HG03460 (cell line): ENCODE results near the gene CAMTA1.

Experiments
- ATAC-seq: cut with Tn5 transposase; IDR thresholded peaks from one replicate; pipeline ENCODE4 v1.9.1; 2021; ENCODE audit not compliant: unreplicated experiment

Gene CAMTA1

DNA sequence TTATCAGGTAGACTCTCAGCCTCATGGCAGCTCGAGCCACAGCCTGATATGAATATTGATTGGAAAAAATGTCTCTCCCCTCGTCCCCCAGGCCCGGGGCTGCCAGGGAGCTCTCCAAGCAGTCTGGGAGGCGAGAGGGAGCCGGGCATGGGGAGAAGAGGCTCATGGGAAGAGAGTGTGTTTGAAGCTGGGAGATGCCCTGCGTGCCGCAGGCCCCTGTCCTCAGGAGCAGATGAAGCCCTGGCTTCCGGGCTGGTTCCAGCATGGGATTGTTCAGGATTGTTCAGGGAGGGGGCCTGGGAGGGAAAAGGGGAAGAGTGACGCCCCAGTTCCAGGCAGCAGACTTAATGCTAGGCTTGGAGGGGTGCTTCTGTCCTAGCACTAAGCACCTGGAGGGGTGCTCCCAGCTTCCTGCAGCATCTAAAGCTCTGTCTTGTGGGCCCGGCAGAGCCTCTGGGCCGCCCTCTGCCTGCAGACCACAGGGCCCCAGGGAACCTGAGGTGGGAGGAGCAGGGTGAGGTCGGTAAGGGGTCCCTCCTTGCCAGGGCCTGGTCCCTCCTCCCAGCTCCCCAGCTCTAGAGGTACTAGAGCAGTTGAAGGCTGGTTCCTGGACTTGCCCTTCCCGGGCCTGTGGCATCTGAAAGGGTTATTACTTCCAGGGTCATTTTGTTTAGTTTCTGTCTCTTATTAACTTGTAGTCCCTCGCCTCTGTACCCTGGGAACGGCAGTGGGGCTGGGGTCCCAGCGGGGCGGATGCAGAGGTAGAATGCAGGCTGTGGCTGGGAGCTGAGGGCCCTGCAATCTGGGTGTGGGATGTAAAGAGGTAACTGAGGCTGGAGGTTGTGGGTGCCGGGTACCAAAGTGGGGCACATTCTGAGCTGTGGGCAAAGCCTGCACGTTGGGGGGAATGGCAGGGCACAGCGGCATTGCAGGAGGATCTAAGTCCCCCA, 651.1 kb downstream of the CAMTA1 start:
- ATAC-seq: no peak

DNA sequence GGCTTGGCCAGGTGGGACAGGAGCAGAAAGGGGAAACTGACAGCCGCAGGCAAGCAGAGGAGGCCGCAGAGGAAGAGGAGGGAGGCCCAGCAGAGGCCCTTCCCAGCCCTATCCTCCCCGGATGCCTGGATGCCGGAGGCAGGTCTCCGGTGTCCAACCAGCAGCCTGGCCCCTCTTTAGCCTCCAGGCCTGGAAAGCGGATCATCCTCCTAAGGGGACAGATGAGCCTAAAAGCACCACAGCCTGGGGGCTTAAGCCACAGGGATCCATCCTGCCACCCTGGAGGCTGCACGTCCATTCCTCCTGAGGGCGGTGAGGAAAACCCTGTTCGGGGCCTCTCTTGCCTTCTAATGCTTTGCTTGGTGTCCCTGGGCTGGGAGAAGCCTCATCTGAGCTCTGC, 651.8 kb downstream of the CAMTA1 start:
- no peak for ATAC-seq

DNA sequence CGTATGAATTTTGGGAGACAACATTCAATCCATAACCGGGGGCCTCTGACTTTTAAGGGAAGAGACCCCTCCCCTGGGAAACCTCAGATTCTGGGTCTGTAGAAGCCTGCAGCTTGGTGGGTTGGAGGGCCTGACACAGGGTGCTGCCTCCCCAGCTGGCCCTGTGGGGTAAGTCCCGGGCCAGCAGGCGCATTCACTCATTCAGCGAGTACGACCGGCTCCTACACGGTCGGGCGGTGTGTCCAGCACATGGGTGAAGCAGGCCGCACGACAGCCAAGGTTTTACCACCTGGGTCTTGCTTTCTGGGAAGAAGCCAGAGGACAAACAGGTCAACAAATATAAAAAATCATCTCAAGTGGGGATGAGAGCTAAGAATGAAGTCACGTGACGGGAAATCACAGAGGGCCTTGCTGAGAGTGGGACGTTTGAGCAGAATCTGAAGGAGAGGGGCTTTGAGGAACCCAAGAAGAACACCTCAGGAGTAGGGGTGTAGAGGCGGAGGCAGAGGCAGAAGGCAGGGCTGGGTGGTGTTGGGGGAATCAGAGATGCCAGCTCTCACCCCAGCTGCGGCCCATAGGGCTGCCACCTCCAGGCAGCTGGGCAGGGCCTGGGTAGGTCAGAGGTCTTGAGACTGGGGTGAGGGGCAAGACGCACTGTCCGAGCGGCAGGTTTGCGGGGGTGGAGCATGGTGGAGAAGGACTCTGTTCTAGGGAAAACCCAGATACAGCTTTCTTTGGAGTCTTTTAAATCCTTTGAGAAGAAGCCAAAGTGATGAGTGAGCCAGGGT, 652.5 kb downstream of the CAMTA1 start:
- ATAC-seq: no peak

DNA sequence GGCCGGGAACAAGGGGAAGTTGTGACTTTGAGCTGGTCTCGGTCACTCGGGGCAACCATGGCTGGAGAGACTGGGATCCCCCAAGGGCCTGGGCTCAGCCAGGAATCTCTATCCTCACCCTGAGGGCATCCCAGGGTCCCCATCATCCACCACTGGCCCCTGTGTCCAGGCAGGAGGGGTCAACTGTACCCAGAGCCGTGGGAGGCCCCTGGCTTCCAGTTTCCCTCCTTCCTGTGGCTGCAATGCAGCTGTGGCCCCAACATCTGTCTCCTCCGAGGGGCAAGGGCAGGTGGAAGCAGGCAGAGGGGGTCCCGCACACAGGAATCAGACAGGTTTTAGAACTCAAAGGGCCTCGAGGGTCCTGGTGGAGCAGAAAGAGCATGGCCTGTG, 653.1 kb downstream of the CAMTA1 start:
- no peak for ATAC-seq

DNA sequence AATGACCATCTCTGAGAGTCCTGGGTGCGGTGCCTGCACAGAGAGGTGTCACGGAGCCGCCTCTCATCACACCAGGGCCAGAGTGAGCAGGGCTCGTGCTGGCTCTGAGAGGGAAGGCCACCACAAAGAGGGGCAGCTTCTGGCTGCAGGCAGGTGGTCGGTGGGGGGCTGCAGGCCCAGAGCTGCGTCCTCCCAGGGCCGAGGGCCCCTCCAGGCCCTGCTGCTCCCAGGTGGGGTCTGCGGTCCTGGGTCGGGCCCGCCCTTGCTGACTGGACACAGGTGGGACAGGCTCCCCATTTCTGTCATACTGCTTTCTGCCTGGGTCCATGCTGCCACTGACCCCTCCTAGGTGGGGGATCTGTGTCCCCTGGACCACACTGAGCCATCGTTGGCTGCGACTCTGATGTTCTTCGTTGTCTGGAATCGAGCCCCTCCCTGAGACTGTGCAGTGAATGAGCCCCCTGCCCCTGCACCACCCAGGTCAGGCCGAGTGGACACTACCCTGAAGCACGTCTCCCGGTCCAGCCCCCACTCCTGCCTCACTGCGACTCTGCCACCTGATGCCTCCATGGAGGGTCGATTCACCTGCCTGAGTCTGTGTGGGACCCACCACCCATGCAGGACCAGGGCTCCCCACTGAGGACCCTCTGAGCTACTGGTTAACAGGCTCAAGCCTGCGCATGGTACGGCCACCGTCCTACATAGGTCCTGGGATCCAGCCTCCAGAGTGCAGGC, 653.8 kb downstream of the CAMTA1 start:
- ATAC-seq: no peak

DNA sequence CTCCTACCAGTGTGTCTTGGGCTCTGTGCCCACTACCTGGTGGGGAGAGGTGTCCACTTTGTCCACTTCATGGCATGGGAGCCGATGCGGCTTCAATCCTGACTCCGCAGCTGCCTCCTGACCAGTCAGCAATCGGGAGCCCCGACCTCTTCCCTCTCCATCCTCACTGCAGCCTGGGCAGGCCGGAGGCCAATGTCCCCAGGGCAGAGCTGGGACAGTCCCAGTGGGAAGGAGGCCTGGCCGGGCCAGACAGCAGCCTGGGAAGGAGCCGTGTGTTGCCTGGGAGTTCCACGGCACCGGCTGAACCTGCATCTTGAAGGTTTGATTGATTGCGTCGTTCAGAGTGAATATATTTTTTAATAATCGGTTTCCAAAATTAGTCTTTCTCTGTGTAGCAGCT, 654.9 kb downstream of the CAMTA1 start:
- no peak for ATAC-seq

DNA sequence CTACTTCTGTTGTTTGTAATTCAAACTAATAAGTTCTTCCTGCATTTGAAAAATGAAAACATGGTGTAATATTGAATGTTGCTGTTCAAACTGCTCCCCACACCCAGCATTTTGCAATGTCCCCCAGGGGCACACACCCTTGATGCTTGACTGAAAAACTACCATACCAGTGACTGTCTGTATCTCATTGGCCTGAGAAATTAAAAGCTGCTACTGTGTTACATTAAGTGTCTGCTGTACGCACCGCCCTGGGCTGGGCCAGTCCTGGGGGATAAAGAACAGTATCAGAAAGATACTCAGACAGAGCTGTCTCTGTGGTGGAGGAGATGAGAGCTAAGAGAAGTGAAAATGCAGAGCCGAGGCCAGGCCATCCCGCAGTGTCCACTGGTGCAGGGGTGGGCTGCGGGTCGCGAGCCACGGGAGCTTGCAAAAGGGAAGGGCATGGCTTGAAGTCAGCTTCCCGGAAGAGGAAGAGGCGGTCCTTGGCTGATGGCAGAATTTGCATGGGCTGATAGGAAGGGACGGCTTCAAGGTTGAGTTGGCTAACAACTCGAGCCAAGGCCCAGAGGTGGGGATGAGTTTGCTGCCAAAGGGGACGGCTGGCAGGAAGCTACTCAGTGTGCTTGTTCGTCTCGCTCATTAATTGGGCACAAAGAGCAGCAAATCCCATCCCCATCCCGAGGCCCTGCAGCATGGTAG, 656.0 kb downstream of the CAMTA1 start:
- no peak for ATAC-seq

DNA sequence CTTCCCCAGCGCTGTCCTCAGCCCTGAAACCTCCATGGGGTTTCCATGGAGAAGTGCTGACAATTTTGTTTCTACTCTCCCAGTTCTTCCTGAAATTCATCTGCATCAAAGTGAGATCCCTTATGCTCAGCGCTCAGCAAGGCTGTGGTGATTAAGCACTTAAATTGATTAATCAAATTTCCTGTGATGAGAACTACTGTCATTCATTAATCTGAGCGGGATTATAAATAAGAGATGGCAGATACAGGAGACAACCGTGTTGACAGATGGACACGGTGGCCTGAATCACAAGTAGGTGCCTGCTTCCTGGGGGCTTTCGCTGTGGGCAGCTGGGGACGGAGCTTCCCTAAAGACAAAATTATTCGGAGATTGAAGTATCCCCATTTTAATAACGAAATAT, 656.8 kb downstream of the CAMTA1 start:
- ATAC-seq: no peak

DNA sequence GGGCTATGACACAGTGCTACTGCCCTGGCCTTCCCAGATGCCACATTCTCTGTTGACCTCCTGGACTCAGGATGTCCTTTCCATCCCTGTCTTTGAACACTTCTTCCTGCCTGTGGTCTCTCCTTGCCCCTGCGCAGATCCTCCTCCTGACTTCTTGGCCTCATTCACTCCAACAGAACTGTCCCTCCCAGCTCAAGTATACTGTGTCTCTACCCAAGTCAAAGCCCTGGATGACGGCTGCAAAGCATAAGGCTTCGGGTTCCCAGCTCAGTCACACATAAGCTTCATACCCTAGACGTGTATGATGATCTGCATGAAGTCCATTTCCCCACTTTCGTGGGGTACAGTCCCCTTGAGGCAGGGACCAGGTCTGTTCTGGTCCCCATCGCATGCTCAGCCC, 657.7 kb downstream of the CAMTA1 start:
- ATAC-seq: no peak

DNA sequence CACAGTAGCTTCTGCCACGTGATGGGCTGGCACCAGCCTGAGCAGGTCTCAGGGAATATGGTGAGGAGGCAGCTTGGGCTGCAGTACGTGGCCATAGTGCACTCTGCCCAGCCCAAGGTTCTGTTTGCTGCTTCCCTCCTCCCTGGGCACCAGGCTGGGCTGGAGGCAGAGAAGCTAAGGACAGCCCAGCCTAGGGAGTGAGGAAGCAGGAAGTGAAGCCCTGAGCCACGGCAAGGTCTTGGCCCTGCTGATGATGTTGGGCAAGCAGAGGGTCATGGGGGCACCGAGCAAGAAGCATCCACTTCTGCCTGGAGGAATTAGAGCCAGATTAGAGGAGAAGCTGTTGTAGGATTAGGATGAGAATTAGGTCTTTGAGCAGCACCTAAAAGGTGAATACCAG, 659.1 kb downstream of the CAMTA1 start:
- no peak for ATAC-seq

DNA sequence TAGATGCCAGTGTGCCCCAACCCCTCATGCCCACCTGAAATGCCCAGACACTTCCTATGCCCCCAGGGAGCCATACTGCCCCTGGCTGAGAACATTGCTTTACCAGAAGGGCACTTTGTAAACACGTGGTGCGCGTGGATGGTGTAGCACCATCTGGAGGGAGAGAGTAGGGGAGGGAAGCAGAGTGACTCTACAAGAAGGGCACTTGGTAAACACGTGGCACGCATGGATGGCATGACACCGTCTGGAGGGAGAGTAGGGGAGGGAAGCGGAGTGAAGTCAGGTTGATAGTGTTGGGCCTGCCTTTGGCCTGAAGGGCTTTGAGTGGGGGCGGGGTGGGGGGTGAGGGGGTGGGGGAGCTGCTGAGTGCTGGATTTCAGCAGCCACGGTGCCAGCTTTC, 661.8 kb downstream of the CAMTA1 start:
- ATAC-seq: no peak

DNA sequence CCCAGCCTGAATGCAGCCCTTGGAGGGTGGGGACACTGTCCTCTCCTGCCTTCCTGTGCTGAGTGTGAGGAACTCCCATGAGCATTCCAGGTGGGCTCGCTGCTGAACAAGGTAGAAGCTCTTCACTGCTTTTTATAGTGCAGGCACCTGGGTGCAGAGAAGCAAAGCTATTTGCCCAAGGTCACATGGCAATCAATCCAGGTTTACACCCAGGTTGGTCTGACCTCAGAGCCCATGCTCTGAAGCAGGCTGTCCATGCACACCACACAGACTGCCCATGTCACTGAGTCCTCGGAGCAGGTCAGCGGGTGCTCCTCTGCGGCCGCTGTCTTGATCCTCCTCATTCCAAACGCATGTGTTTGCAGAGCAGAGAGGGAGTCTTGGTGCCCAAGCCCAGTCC, 662.5 kb downstream of the CAMTA1 start:
- ATAC-seq: no peak

DNA sequence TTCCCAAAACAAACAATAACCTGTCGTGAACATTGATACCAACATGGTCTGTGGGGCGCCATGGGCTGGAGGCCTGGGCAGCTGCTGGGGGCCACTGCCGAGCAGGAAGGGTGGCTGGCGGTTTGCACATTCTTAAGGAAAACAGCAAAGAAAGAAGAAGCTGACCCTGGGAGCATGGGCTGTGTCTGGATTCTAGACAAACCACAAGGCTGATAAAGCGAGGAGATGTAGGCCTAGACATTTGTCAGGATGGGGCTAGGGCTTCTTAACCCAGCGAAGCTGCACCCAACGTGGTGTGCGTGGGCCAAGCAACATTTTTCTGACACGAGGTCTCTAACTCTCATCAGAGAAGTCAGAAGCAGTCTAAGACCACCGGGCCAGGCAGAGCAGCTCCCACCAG, 663.7 kb downstream of the CAMTA1 start:
- no peak for ATAC-seq

DNA sequence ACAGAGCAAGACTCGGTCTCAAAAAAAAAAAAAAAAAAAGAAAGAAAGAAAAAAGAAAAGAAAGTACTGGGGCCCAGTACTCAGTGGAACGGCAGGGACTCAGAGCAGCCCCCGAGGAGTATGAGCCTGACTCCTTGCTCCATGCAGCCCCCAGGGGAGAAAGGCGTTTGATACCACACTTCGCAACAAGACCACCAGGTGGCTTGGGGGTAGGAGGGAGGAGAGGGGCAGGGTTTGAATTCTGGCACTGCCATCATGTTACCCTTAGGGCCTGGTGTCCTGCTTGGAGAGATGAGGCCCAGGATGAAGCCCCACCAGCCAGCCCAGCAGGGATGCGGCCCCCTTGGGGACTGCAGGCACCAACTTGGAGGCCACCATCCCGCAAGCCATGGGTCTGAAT, 664.5 kb downstream of the CAMTA1 start:
- no peak for ATAC-seq

DNA sequence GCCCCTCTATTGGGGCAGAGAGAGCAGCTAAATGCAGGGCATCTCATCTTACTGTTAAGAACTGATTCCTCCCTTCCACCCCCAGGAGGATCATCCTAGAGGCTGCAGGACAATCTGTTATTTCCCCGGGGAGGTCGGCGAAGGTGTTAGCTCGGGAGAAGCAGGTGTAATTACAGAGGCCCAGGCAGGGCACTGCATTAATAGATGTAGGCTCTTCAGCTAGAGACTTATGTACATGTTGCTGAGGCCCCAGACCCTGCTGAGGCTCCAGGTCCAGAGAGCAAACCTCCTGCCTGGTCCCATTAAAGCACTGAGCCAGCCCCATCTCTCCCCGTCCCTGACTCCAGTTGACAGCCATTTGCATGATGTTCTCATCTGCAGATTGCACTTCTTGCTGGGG, 665.6 kb downstream of the CAMTA1 start:
- no peak for ATAC-seq

DNA sequence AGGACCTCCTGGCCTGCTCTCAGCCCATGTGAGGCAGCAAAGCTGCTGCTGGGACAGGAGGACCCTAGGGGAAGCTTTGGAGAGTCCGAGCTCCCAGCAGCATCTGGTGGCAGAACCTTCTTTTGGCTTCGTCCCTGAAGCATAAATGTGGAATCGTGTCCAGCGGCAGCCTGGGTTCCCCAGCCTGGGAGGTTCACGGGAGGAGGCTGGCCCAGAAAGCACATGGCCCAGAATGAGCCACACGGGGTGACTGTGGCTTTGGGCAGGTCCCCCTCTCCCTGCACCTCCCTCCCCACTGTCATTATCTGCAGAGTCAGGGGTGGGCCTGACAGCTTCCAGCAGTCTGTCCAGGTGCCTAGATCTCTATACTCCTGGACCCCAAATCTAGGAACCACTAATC, 667.8 kb downstream of the CAMTA1 start:
- ATAC-seq: no peak

DNA sequence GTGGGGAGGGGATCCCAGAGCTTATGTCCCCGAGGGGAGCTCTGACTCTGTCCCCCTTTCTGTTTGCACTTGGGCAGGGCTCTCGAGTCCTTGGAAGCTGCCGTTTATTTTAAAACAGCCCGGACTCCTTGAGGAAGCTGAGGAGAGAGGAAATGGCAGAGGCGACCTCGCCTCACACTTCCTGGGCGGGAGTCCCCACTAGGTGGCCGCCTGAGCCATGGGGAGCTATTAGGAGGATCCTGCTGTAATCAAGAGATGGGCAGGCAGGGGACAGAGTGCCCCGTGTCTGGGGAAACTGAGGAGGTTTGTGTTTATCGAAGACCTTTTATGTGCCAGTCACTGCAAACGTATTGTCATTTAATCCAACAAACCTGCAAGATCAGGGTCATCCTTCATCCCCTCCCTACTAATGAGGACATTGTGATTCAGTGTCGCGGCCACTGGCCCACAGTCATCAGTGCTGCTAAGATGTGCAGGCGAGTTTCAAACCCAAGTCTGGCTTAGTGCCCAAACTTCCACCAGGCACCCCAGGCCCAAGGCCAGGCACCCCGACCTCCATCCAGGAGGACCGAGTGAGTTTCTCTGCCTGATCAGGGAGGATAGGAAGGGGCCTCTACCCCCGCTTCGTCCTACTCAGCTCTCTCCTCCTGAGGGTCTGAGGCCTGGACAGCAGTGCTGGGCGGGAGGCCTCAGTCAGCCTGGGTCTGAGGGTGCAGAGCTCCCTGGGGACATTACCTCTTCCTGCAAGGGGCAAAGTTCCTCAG, 669.0 kb downstream of the CAMTA1 start:
- ATAC-seq: no peak

DNA sequence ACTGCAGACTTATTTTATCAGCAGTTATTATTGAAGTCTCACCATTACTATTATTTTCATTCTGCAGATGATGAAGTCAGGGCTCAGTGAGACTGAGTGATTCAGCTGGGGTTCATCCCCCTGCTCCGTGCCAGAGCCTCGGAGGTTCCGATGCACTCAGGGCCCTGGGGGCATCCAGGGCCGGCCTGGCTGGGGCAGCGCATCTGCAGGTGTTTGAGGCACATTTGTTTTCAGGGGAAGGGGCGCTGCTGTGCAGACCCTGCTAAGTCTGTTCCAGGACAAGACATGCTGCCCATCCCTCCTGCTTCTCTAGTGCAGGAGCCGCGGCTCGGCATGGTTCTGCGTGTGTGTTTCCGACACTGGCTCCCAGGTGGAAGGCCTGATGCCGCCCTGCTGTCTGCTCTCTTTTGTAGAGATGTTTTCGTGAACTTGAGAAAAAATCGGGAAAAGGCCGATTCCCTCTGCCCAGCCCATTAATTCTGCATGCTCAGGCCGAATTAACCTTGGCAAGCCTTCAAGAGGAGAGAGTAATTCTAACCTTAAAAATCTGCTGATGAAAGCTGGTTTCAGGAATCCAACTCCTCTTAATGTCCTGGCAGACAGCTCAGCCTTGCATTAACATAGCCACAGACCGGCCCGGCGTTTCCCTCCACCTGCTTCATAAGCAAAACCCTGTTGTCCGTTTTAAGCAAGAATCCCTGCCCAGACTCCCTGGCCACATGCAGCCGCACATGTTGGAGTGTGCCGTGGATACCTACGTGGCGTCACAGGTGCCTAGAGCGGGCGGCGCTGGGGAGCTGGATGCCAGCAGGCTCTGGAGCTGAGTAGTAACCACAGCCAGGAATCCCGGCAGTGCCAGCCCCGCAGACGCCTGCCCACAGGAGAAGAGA, 669.9 kb downstream of the CAMTA1 start:
- ATAC-seq: no peak
